ENCODE results near the gene ANKRD55. TPM values are rescaled to one million over a fixed set of nuclear protein-coding genes. Genes with fewer than 3 reads are reported as not detected.

Gene ANKRD55
- total and polyA plus RNA-seq, 4 donors, result 0.37 to 1.9 (median 1.4) TPM

DNA sequence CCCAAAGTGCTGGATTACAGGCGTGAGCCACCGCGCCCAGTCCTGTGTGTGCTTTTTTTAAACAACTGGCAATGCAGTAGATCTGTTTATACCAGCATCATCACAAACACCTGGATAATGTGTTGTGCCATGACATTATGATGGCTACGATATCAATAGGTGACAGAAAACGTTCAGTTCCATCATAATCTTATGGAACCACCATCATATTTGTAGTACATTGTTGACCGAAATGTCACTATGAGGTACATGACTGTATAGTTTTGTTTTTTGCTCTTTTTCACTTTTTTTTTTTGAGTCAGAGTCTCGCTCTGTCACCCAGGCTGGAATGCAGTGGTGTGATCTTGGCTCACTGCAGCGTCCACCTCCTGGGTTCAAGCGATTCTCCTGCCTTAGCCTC is 24.4 kb downstream of the ANKRD55 start:
- no peak overlapping the region for H3K9ac ChIP-seq (ENCODE audit: low read depth in 1 of 2, low read length in 2 of 2)
- no peak for DNase-seq (ENCODE audit: low spot score)
- no peaks in the 10 kb centered on the region for H3K36me3 ChIP-seq (ENCODE audit: control insufficient read depth in 4 of 4, insufficient read depth in 3 of 4, low read depth in 1 of 4, low read length in 3 of 4)
- no peak overlapping the region for H3K27ac ChIP-seq (ENCODE audit: low read depth in 1 of 2, low read length in 2 of 2)
- peaks cover 0 to 3% (median 0%) of the 10 kb centered on the region in 4 donors for H3K4me1 ChIP-seq (ENCODE audit: control insufficient read depth in 4 of 4, insufficient read depth in 4 of 4, low read length in 3 of 4)
- H3K4me3 ChIP-seq (ENCODE audit: low read depth in 1 of 3, low read length in 3 of 3), result no peak overlapping the region
- H3K27me3 ChIP-seq (ENCODE audit: control insufficient read depth in 4 of 4, insufficient read depth in 4 of 4, low read length in 3 of 4), result no peaks in the 10 kb centered on the region
- TF ChIP-seq, protein P1, sequence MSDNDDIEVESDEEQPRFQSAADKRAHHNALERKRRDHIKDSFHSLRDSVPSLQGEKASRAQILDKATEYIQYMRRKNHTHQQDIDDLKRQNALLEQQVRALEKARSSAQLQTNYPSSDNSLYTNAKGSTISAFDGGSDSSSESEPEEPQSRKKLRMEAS (IDR thresholded peaks at IDR 0.05), result no peak
- TF ChIP-seq TAF1 (conservative IDR thresholded peaks at IDR 0.05), result no peak
- no peak for TF ChIP-seq RAD21 (IDR thresholded peaks at IDR 0.05)
- no peak for TF ChIP-seq RXRA (IDR thresholded peaks at IDR 0.05)
- TF ChIP-seq YY1 (IDR thresholded peaks at IDR 0.05), result no peak
- TF ChIP-seq, protein P2, sequence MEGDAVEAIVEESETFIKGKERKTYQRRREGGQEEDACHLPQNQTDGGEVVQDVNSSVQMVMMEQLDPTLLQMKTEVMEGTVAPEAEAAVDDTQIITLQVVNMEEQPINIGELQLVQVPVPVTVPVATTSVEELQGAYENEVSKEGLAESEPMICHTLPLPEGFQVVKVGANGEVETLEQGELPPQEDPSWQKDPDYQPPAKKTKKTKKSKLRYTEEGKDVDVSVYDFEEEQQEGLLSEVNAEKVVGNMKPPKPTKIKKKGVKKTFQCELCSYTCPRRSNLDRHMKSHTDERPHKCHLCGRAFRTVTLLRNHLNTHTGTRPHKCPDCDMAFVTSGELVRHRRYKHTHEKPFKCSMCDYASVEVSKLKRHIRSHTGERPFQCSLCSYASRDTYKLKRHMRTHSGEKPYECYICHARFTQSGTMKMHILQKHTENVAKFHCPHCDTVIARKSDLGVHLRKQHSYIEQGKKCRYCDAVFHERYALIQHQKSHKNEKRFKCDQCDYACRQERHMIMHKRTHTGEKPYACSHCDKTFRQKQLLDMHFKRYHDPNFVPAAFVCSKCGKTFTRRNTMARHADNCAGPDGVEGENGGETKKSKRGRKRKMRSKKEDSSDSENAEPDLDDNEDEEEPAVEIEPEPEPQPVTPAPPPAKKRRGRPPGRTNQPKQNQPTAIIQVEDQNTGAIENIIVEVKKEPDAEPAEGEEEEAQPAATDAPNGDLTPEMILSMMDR (IDR thresholded peaks at IDR 0.05; ENCODE audit: low read depth, low read length, missing input control), result no peak
- no peak for TF ChIP-seq HNF4A (conservative IDR thresholded peaks at IDR 0.05)
- no peak for TF ChIP-seq HNF4G (IDR thresholded peaks at IDR 0.05)
- TF ChIP-seq EGR1 (IDR thresholded peaks at IDR 0.05; ENCODE audit: low read depth in 2 of 2), result no peak
- TF ChIP-seq SP1 (IDR thresholded peaks at IDR 0.05), result no peak
- TF ChIP-seq NR2F2 (IDR thresholded peaks at IDR 0.05), result no peak
- no peak for TF ChIP-seq FOXA2 (IDR thresholded peaks at IDR 0.05)
- TF ChIP-seq, protein P3, sequence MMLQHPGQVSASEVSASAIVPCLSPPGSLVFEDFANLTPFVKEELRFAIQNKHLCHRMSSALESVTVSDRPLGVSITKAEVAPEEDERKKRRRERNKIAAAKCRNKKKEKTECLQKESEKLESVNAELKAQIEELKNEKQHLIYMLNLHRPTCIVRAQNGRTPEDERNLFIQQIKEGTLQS (IDR thresholded peaks at IDR 0.05), result no peak
- no peak for TF ChIP-seq FOXA1 (IDR thresholded peaks at IDR 0.05)
- TF ChIP-seq, protein P4, sequence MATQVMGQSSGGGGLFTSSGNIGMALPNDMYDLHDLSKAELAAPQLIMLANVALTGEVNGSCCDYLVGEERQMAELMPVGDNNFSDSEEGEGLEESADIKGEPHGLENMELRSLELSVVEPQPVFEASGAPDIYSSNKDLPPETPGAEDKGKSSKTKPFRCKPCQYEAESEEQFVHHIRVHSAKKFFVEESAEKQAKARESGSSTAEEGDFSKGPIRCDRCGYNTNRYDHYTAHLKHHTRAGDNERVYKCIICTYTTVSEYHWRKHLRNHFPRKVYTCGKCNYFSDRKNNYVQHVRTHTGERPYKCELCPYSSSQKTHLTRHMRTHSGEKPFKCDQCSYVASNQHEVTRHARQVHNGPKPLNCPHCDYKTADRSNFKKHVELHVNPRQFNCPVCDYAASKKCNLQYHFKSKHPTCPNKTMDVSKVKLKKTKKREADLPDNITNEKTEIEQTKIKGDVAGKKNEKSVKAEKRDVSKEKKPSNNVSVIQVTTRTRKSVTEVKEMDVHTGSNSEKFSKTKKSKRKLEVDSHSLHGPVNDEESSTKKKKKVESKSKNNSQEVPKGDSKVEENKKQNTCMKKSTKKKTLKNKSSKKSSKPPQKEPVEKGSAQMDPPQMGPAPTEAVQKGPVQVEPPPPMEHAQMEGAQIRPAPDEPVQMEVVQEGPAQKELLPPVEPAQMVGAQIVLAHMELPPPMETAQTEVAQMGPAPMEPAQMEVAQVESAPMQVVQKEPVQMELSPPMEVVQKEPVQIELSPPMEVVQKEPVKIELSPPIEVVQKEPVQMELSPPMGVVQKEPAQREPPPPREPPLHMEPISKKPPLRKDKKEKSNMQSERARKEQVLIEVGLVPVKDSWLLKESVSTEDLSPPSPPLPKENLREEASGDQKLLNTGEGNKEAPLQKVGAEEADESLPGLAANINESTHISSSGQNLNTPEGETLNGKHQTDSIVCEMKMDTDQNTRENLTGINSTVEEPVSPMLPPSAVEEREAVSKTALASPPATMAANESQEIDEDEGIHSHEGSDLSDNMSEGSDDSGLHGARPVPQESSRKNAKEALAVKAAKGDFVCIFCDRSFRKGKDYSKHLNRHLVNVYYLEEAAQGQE (IDR thresholded peaks at IDR 0.05), result no peak
- no peak for TF ChIP-seq GABPA (IDR thresholded peaks at IDR 0.05 in 1 of 2, conservative IDR thresholded peaks at IDR 0.05 in 1 of 2)
- no peak for TF ChIP-seq JUND (IDR thresholded peaks at IDR 0.05)
- no peaks in the 10 kb centered on the region for H3K9me3 ChIP-seq (ENCODE audit: control insufficient read depth in 4 of 4, low read length in 3 of 4)
- whole genome bisulfite sequencing, result 96% methylated on average over 9 of the region's 9 CpGs

DNA sequence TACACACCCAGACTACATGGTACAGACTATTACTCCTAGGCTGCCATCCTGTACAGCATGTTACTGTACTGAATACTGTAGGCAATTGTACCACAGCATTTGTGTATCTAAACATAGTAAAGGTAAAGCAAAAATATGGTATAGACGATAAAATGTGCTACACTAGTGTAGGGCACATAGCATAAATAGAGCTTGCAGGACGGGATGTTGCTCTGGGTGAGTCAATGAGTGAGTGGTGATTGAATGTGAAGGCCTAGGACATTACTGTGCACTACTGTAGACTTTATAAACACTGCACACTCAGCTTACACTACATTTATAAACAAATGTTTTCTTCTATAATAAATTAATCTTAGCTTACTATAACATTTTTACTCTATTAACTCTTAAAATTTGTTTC is 25.6 kb downstream of the ANKRD55 start:
- H3K36me3 ChIP-seq (ENCODE audit: control insufficient read depth in 4 of 4, insufficient read depth in 3 of 4, low read depth in 1 of 4, low read length in 3 of 4), result no peaks in the 10 kb centered on the region
- 82% methylated on average over 2 of the region's 2 CpGs for WGBS
- H3K27me3 ChIP-seq (ENCODE audit: control insufficient read depth in 4 of 4, insufficient read depth in 4 of 4, low read length in 3 of 4), result no peaks in the 10 kb centered on the region
- TF ChIP-seq, protein P3 (IDR thresholded peaks at IDR 0.05), result no peak
- no peak for TF ChIP-seq RXRA (IDR thresholded peaks at IDR 0.05)
- TF ChIP-seq, protein P4 (IDR thresholded peaks at IDR 0.05), result no peak
- TF ChIP-seq, protein P5, sequence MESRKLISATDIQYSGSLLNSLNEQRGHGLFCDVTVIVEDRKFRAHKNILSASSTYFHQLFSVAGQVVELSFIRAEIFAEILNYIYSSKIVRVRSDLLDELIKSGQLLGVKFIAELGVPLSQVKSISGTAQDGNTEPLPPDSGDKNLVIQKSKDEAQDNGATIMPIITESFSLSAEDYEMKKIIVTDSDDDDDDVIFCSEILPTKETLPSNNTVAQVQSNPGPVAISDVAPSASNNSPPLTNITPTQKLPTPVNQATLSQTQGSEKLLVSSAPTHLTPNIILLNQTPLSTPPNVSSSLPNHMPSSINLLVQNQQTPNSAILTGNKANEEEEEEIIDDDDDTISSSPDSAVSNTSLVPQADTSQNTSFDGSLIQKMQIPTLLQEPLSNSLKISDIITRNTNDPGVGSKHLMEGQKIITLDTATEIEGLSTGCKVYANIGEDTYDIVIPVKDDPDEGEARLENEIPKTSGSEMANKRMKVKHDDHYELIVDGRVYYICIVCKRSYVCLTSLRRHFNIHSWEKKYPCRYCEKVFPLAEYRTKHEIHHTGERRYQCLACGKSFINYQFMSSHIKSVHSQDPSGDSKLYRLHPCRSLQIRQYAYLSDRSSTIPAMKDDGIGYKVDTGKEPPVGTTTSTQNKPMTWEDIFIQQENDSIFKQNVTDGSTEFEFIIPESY (IDR thresholded peaks at IDR 0.05), result no peak
- TF ChIP-seq GABPA (IDR thresholded peaks at IDR 0.05 in 1 of 2, conservative IDR thresholded peaks at IDR 0.05 in 1 of 2), result no peak
- no peak for TF ChIP-seq YY1 (IDR thresholded peaks at IDR 0.05)
- TF ChIP-seq HNF4A (conservative IDR thresholded peaks at IDR 0.05), result no peak
- TF ChIP-seq, protein P2 (IDR thresholded peaks at IDR 0.05; ENCODE audit: low read depth, low read length, missing input control), result no peak
- no peaks in the 10 kb centered on the region for H3K9me3 ChIP-seq (ENCODE audit: control insufficient read depth in 4 of 4, low read length in 3 of 4)
- DNase-seq (ENCODE audit: low spot score), result no peak
- H3K9ac ChIP-seq (ENCODE audit: low read depth in 1 of 2, low read length in 2 of 2), result no peak overlapping the region
- H3K4me1 ChIP-seq (ENCODE audit: control insufficient read depth in 4 of 4, insufficient read depth in 4 of 4, low read length in 3 of 4), result peaks cover 0 to 5% (median 0%) of the 10 kb centered on the region in 4 donors
- no peak overlapping the region for H3K4me3 ChIP-seq (ENCODE audit: low read depth in 1 of 3, low read length in 3 of 3)
- H3K27ac ChIP-seq (ENCODE audit: low read depth in 1 of 2, low read length in 2 of 2), result no peak overlapping the region
